Transverse colon (tissue), 4 donors: ENCODE results near the gene JADE2.

Source experiments
- CTCF ChIP-seq, 5 experiments: fragments of 200-600 bp in 3 of 5; fragments of 450-650 bp in 2 of 5; sonication (generic) in 3 of 5; IDR thresholded peaks; 1 replicate in 2 of 5; 2 replicates in 3 of 5; pipeline ENCODE4 v1.5.1; 2016 to 2017; ENCODE audit warnings: antibody characterized with exemption in 5 of 5, inconsistent platforms in 3 of 5, mild to moderate bottlenecking in 2 of 5, moderate library complexity in 1 of 5
- POLR2AphosphoS5 ChIP-seq, 3 donors: sonication (generic); formaldehyde crosslinking; IDR thresholded peaks; one replicate each; pipeline ENCODE4 v1.6.1; 2016; ENCODE audit warnings: antibody characterized with exemption in 3 of 3

- TF ChIP-seq CTCF (IDR thresholded peaks at IDR 0.05) = no peak
- no peak for TF ChIP-seq POLR2AphosphoS5 (IDR thresholded peaks at IDR 0.05)
Measured at GRCh38 chr5:134563221-134563620, 37.8 kb downstream of the JADE2 start.
